Activated T-cell treated with anti-CD3 and anti-CD28 coated beads, Interleukin-2, amount 50 U/mL, for 72 hours (primary cell): ENCODE data around the gene CYP27B1. TPM values are rescaled to one million over a fixed set of nuclear protein-coding genes. Genes with fewer than 3 reads are reported as not detected.

Source experiments
- ATAC-seq, 2 donors: fragments of 150-1000 bp; cut with Tn5 transposase; replicated peaks in 1 of 2; 2 replicates each; pipeline ENCODE4 v1.10.0; 2021; ENCODE audit warnings: moderate library complexity in 2 of 2, mild to moderate bottlenecking in 1 of 2
- DNase-seq, 2 donors: peaks; one replicate each; pipeline ENCODE4 v3.0.0; 2021 to 2022; ENCODE audit warnings: mixed read lengths in 1 of 2
- H3K27ac Mint-ChIP-seq: one replicate; pipeline ENCODE4 v1.8.0; 2022; ENCODE audit warnings: mild to moderate bottlenecking, moderate library complexity, mixed read lengths
- H3K27me3 Mint-ChIP-seq: one replicate; pipeline ENCODE4 v1.8.0; 2022; ENCODE audit warnings: low read depth, mixed read lengths
- H3K36me3 Mint-ChIP-seq, 2 donors: one replicate each; pipeline ENCODE4 v1.8.0; 2022; ENCODE audit warnings: mixed read lengths in 2 of 2, mild to moderate bottlenecking in 1 of 2; ENCODE audit not compliant: insufficient read depth in 2 of 2
- H3K4me1 Mint-ChIP-seq: one replicate; pipeline ENCODE4 v1.8.0; 2022; ENCODE audit warnings: low read depth, mixed read lengths
- H3K4me3 Mint-ChIP-seq, 2 donors: one replicate each; pipeline ENCODE4 v1.8.0; 2022; ENCODE audit warnings: mild to moderate bottlenecking in 2 of 2, mixed read lengths in 2 of 2, moderate library complexity in 2 of 2
- H3K9me3 Mint-ChIP-seq, 2 donors: one replicate each; pipeline ENCODE4 v1.8.0; 2022; ENCODE audit warnings: mixed read lengths in 2 of 2
- total RNA-seq, 2 donors: library from RNA; stranded (reverse); gene quantifications; one replicate each; pipeline ENCODE4 v1.2.3, GENCODE V29; 2022

CYP27B1 gene, protein sequence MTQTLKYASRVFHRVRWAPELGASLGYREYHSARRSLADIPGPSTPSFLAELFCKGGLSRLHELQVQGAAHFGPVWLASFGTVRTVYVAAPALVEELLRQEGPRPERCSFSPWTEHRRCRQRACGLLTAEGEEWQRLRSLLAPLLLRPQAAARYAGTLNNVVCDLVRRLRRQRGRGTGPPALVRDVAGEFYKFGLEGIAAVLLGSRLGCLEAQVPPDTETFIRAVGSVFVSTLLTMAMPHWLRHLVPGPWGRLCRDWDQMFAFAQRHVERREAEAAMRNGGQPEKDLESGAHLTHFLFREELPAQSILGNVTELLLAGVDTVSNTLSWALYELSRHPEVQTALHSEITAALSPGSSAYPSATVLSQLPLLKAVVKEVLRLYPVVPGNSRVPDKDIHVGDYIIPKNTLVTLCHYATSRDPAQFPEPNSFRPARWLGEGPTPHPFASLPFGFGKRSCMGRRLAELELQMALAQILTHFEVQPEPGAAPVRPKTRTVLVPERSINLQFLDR
- total RNA-seq, result 10 to 100 TPM; 11.1 to 14.7 TPM

- ATAC-seq (peak in 1 of 2 donors; percentile 20), DNase-seq (peak in 1 of 2 donors; percentile 30)
- H3K27me3 Mint-ChIP-seq, result no peaks in the 10 kb centered on the region
- peaks cover 0 to 16% of the 10 kb centered on the region in 2 donors for H3K36me3 Mint-ChIP-seq
- peak within 1 kb of the TSS; percentile 39 for H3K27ac Mint-ChIP-seq
- peaks cover 49% of the 10 kb centered on the region for H3K4me1 Mint-ChIP-seq
- peak within 1 kb of the TSS; percentile 89 to 90 for H3K4me3 Mint-ChIP-seq
- no peaks in the 10 kb centered on the region for H3K9me3 Mint-ChIP-seq
Observed at GRCh38 chr12:57766464-57767304, at the start of gene CYP27B1. CYP27B1 (minus strand) TSS chr12:57767078; CDS start chr12:57767041, 37 bp downstream.

DNA sequence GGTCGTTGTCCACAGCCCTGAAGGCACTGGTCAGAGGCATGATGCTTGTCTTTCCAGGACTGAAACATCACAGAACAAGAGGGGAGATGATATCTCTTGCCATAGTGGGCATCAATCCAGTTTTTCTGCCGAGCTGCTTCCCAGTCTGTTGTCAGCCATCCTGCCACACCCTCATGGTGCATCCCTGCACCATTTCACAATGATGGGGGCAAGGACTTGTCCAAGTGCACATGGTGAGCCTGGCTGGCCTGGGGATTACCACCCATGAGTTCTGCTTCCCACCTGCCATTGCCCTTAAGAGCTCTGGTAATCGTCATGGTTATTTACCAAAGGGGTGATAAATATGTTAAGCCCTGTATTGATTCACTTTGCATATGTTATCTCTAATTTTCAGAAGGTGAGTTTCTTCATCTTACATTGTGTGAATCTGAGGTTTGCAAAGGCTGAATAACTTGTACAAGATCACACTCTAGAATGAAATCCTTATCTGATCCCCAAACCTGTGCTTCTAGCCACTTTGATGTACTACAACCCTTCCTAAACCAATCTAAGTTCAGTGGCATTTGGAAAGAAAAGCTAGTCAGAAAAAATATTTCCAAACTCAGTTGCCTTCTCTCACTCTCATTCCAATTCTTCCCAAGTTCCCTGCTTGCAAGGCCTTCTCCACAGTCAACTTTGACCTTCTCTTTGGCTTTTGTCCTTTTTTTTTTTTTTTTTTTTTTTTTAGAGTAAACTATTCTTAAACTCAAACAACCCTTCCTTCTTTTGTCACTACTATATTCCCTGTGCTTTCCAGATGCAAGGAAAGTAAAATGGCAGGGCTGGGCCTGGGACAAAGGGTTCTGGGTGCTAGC is 49.4 kb upstream of the CYP27B1 start:
- H3K36me3 Mint-ChIP-seq, result no peaks in the 10 kb centered on the region
- no peaks in the 10 kb centered on the region for H3K9me3 Mint-ChIP-seq
- DNase-seq (no peak), ATAC-seq (no peak)
- no peaks in the 10 kb centered on the region for H3K4me1 Mint-ChIP-seq
- H3K4me3 Mint-ChIP-seq, result no peak overlapping the region
- peak overlapping the region; percentile 35 for H3K27ac Mint-ChIP-seq
- H3K27me3 Mint-ChIP-seq, result no peaks in the 10 kb centered on the region

GRCh38 chr12:57815177-57816000 is 48.5 kb upstream of the CYP27B1 start:
- H3K27ac Mint-ChIP-seq, result no peak overlapping the region
- H3K9me3 Mint-ChIP-seq, result no peaks in the 10 kb centered on the region
- H3K36me3 Mint-ChIP-seq, result no peaks in the 10 kb centered on the region

GRCh38 chr12:57813971-57814772 is 47.3 kb upstream of the CYP27B1 start:
- no peaks in the 10 kb centered on the region for H3K36me3 Mint-ChIP-seq
- no peak overlapping the region for H3K4me3 Mint-ChIP-seq
- no peak overlapping the region for H3K27ac Mint-ChIP-seq
- DNase-seq (no peak), ATAC-seq (no peak)
- H3K27me3 Mint-ChIP-seq, result no peaks in the 10 kb centered on the region
- no peaks in the 10 kb centered on the region for H3K4me1 Mint-ChIP-seq
- no peaks in the 10 kb centered on the region for H3K9me3 Mint-ChIP-seq

More at GRCh38 chr12:57815177-57816000, 48.5 kb upstream of the CYP27B1 start:
- Mint-ChIP-seq H3K4me1 (no peaks in the 10 kb centered on the region), H3K27me3 (no peaks in the 10 kb centered on the region), H3K4me3 (no peak overlapping the region)
- ATAC-seq, result no peak
- DNase-seq, result no peak

DNA sequence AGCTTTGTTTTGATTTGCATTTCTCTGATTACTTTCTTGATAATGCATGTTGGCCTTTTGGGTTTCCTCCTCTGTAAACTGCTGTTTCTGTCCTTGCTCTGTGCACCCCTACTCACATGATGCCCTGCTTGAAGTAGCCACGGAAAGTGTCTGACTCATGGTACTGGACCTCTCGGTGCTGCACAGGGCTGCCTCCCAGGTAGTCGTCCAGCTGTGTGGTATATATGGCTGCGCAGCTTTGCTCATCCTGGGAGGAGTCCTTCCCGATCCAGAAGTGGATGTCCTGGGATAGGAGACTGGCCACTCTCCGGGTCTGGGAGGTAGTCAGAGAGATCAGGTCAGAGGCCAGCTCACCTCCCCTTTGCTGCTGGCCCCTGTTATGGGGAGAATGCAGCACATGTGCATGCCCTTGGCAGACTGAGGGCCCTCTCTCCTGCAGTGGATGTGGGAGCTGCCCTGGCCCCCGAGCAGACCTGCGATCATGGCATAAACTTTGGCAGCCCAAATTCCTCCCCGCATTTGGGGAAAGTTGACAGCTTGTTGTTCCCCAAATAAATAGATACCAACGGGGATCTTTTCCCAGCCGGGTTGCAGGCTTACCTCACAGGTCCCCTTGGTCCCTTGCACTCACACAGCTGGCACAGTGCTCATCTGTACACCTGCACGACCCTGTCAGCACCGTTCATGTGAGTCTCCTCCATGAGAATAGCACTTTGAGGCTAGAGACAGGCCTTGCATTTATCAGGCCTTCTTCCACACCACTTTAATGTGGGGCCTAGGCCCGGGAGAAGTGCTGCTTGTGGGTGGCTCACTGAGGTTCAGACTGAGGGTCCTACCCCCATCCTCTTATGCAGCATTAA is 46.5 kb upstream of the CYP27B1 start:
- no peaks in the 10 kb centered on the region for H3K27me3 Mint-ChIP-seq
- H3K36me3 Mint-ChIP-seq, result no peaks in the 10 kb centered on the region
- no peak overlapping the region for H3K4me3 Mint-ChIP-seq
- H3K9me3 Mint-ChIP-seq, result no peaks in the 10 kb centered on the region
- DNase-seq (no peak), ATAC-seq (no peak)
- H3K4me1 Mint-ChIP-seq, result no peaks in the 10 kb centered on the region
- no peak overlapping the region for H3K27ac Mint-ChIP-seq

- DNase-seq, result no peak
- Mint-ChIP-seq H3K27me3 (no peaks in the 10 kb centered on the region), H3K4me1 (no peaks in the 10 kb centered on the region), H3K36me3 (no peaks in the 10 kb centered on the region), H3K9me3 (no peaks in the 10 kb centered on the region), H3K4me3 (no peak overlapping the region), H3K27ac (no peak overlapping the region)
- ATAC-seq, result no peak
Observed at GRCh38 chr12:57811028-57811755, 44.3 kb upstream of the CYP27B1 start.

GRCh38 chr12:57810450-57810849 is 43.6 kb upstream of the CYP27B1 start:
- H3K36me3 Mint-ChIP-seq, result peaks cover 0 to 1% of the 10 kb centered on the region in 2 donors
- no peaks in the 10 kb centered on the region for H3K27me3 Mint-ChIP-seq
- no peaks in the 10 kb centered on the region for H3K4me1 Mint-ChIP-seq
- H3K4me3 Mint-ChIP-seq, result no peak overlapping the region
- no peak overlapping the region for H3K27ac Mint-ChIP-seq
- DNase-seq, result no peak
- no peaks in the 10 kb centered on the region for H3K9me3 Mint-ChIP-seq
- no peak for ATAC-seq

- H3K9me3 Mint-ChIP-seq, result no peaks in the 10 kb centered on the region
- H3K27me3 Mint-ChIP-seq, result no peaks in the 10 kb centered on the region
- no peak overlapping the region for H3K27ac Mint-ChIP-seq
- DNase-seq (no peak), ATAC-seq (no peak)
- H3K4me3 Mint-ChIP-seq, result no peak overlapping the region
- peaks cover 0 to 1% of the 10 kb centered on the region in 2 donors for H3K36me3 Mint-ChIP-seq
- H3K4me1 Mint-ChIP-seq, result no peaks in the 10 kb centered on the region
Observed at GRCh38 chr12:57809425-57809824, 42.5 kb upstream of the CYP27B1 start.

- no peaks in the 10 kb centered on the region for H3K27me3 Mint-ChIP-seq
- no peak for DNase-seq
Observed at GRCh38 chr12:57808351-57808750, 41.5 kb upstream of the CYP27B1 start.

GRCh38 chr12:57807285-57807684 is 40.4 kb upstream of the CYP27B1 start:
- H3K27ac Mint-ChIP-seq, result no peak overlapping the region
- DNase-seq (no peak), ATAC-seq (no peak)
- H3K9me3 Mint-ChIP-seq, result no peaks in the 10 kb centered on the region
- H3K4me3 Mint-ChIP-seq, result no peak overlapping the region
- peaks cover 0 to 4% of the 10 kb centered on the region in 2 donors for H3K36me3 Mint-ChIP-seq
- no peaks in the 10 kb centered on the region for H3K4me1 Mint-ChIP-seq
- no peaks in the 10 kb centered on the region for H3K27me3 Mint-ChIP-seq

More at GRCh38 chr12:57808351-57808750, 41.5 kb upstream of the CYP27B1 start:
- no peak for ATAC-seq
- Mint-ChIP-seq H3K4me3 (no peak overlapping the region), H3K4me1 (no peaks in the 10 kb centered on the region), H3K27ac (no peak overlapping the region), H3K36me3 (peaks cover 0 to 1% of the 10 kb centered on the region in 2 donors), H3K9me3 (no peaks in the 10 kb centered on the region)
